ENCODE data around the gene ICAM1.

DNA sequence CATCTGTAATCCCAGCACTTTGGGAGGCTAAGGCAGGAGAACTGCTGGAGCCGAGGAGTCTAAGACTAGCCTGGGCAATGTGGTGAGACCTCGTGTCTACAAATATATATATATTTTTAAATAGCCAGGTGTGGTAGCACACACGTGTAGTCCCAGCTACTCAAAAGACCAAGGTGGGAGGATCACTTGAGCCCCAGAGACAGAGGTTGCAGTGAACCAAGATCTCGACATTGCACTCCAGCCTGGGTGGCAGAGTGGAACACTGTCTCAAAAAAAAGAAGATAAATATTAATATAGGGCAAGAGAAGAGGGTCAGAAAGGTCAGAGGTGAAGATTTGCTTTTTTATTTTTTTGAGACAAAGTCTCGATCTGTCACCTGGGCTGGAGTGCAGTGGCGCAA, 24.4 kb upstream of the ICAM1 start:
- TF ChIP-seq, protein P1, sequence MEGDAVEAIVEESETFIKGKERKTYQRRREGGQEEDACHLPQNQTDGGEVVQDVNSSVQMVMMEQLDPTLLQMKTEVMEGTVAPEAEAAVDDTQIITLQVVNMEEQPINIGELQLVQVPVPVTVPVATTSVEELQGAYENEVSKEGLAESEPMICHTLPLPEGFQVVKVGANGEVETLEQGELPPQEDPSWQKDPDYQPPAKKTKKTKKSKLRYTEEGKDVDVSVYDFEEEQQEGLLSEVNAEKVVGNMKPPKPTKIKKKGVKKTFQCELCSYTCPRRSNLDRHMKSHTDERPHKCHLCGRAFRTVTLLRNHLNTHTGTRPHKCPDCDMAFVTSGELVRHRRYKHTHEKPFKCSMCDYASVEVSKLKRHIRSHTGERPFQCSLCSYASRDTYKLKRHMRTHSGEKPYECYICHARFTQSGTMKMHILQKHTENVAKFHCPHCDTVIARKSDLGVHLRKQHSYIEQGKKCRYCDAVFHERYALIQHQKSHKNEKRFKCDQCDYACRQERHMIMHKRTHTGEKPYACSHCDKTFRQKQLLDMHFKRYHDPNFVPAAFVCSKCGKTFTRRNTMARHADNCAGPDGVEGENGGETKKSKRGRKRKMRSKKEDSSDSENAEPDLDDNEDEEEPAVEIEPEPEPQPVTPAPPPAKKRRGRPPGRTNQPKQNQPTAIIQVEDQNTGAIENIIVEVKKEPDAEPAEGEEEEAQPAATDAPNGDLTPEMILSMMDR (IDR thresholded peaks at IDR 0.05): no peak
- TF ChIP-seq POLR2A (IDR thresholded peaks at IDR 0.05): no peak
